ENCODE data around the gene TRA2A. TPM values are rescaled to one million over a fixed set of nuclear protein-coding genes. Genes with fewer than 3 reads are reported as not detected.
A peak's percentile ranks its signal among the peaks of the same experiment; 100 is the strongest.

The TRA2A gene
- total and polyA plus RNA-seq, 2 of the 13 experiments (the other 11 are each of a cell fraction or from before 2014, with no cell fraction given): 39.1 to 41.6 TPM

DNA sequence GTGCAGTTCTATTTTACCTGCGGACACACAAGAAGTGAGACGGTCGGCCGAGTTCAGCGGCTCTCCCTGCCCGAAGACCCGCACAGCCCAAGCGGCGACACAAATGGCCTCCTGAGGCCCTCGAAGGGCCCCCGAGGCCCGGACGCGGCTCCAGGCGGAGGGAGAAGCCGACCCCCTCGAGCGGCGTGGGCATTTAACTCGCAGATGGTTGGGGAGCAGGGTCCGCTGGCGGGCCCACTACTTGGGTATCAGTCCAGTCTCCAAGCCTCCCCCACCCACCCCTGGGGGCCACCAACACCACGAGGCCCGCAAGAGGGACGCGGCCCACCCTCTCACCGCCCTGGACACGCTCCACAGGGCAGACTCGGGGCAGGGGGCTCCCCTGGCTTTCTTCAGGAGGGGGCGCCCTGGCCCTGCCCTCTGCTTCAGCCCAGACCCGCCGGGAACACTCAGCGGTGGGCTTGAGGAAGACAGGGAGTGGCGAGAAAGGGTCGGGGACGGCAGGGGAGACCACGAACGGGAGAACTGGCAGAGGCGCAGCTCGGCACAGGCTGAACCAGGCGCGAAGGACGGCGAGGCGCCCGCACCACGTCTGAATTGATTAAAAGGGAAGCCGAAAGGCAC, 63.1 kb downstream of the TRA2A start (continued):
- TF ChIP-seq ZNF407 (CRISPR knock-in tag; IDR thresholded peaks at IDR 0.05; ENCODE audit: not compliant biosample characterization): no peak
- no peak for TF ChIP-seq THYN1 (CRISPR knock-in tag; IDR thresholded peaks at IDR 0.05; ENCODE audit: borderline replicate concordance, low read depth)
- no peak for TF ChIP-seq ZKSCAN5 (CRISPR knock-in tag; IDR thresholded peaks at IDR 0.05)
- no peak for TF ChIP-seq NCOR1 (IDR thresholded peaks at IDR 0.05; ENCODE audit: borderline replicate concordance, low read length)
- TF ChIP-seq HNRNPK (IDR thresholded peaks at IDR 0.05; ENCODE audit: low read depth, low read length, poor library complexity, severe bottlenecking): peak; percentile 13
- TF ChIP-seq ZNF282 (IDR thresholded peaks at IDR 0.05; ENCODE audit: partially characterized antibody): no peak
- TF ChIP-seq ZNF253 (CRISPR knock-in tag; IDR thresholded peaks at IDR 0.05; ENCODE audit: borderline replicate concordance): no peak
- no peak for TF ChIP-seq ZNF549 (CRISPR knock-in tag; IDR thresholded peaks at IDR 0.05)
- no peak for TF ChIP-seq ZFYVE20 (CRISPR knock-in tag; IDR thresholded peaks at IDR 0.05; ENCODE audit: borderline replicate concordance, low read depth)
- TF ChIP-seq IKZF4 (CRISPR knock-in tag; IDR thresholded peaks at IDR 0.05; ENCODE audit: borderline replicate concordance, low read depth, not compliant biosample characterization): no peak
- TF ChIP-seq HDAC6 (IDR thresholded peaks at IDR 0.05; ENCODE audit: low read depth, low read length): no peak
- no peak for TF ChIP-seq ZNF543 (CRISPR knock-in tag; IDR thresholded peaks at IDR 0.05)
- 0 out of 2 replicates have a peak, but pooled peaks have one; percentile 55 for TF ChIP-seq GZF1 (CRISPR knock-in tag; IDR thresholded peaks at IDR 0.05)
- TF ChIP-seq ATF4 (CRISPR knock-in tag; IDR thresholded peaks at IDR 0.05): no peak
- no peak; the same call in 1 of the 2 replicates for TF ChIP-seq ZNF546 (CRISPR knock-in tag; conservative IDR thresholded peaks at IDR 0.05)
- TF ChIP-seq SMAD9 (CRISPR knock-in tag; IDR thresholded peaks at IDR 0.05): no peak
- TF ChIP-seq ZNF580 (CRISPR knock-in tag; IDR thresholded peaks at IDR 0.05; ENCODE audit: borderline replicate concordance, low read depth): no peak
- TF ChIP-seq ZNF652 (CRISPR knock-in tag; IDR thresholded peaks at IDR 0.05; ENCODE audit: borderline replicate concordance, low read depth): no peak
- no peak for TF ChIP-seq NFE2 (CRISPR knock-in tag; IDR thresholded peaks at IDR 0.05)
- no peak for TF ChIP-seq ZNF790 (CRISPR knock-in tag; IDR thresholded peaks at IDR 0.05; ENCODE audit: borderline replicate concordance)
- TF ChIP-seq ZNF30 (CRISPR knock-in tag; IDR thresholded peaks at IDR 0.05): no peak

Measured in HepG2 (cell line).